Panc1 (cell line): ENCODE results near the gene UBE2N. TPM values are rescaled to one million over a fixed set of nuclear protein-coding genes. Genes with fewer than 3 reads are reported as not detected.
"Not testable (repeated sequence)": the region's sequence is repeated elsewhere in the genome, so short reads cannot be mapped to it uniquely, and the experiment has no call there.

Source experiments
- ATAC-seq: fragments of 200-7000 bp; cut with Tn5 transposase; 2 replicates; pipeline ENCODE4 v1.9.1; 2020; ENCODE audit warnings: mild to moderate bottlenecking, moderate library complexity
- BruUV-seq: library from RNA; stranded (reverse); fragments of 400-500 nt; replicated peaks from 2 replicates; lab custom pipeline; 2021; lab: Mats Ljungman, UMichigan
- CTCF ChIA-PET: fragments of 300-600 bp; sonication (Branson Sonifier 250); formaldehyde crosslinking; loops from one replicate; lab custom pipeline; 2022; ENCODE audit warnings: antibody characterized with exemption; lab: Charles Lee
- POLR2A ChIA-PET: fragments of 300-600 bp; sonication (Branson Sonifier 250); formaldehyde crosslinking; loops from one replicate; lab custom pipeline; 2022; ENCODE audit warnings: antibody characterized with exemption; lab: Charles Lee
- DNase-seq: peaks from one replicate; pipeline ENCODE4 v3.0.0-alpha.2; 2010; ENCODE audit warnings: low read depth, low spot score
- H3K27ac ChIP-seq: 2 replicates; pipeline ENCODE4 v1.5.1; 2011; ENCODE audit warnings: mild to moderate bottlenecking, low read length, inconsistent platforms
- H3K27me3 ChIP-seq: fragments of 200-500 bp; sonication (Bioruptor generic); 2 replicates; pipeline ENCODE4 v1.6.0; 2014; ENCODE audit warnings: low read length, inconsistent platforms; ENCODE audit not compliant: control insufficient read depth, insufficient read depth
- H3K36me3 ChIP-seq: fragments of 200-500 bp; sonication (Bioruptor generic); 2 replicates; pipeline ENCODE4 v1.5.1; 2014; ENCODE audit warnings: inconsistent platforms, mild to moderate bottlenecking, low read length, moderate library complexity; ENCODE audit not compliant: control insufficient read depth, insufficient read depth
- H3K4me1 ChIP-seq: 2 replicates; pipeline ENCODE4 v1.5.1; 2011; ENCODE audit warnings: inconsistent platforms, mild to moderate bottlenecking, low read length, moderate library complexity; ENCODE audit not compliant: control insufficient read depth, insufficient read depth
- H3K4me3 ChIP-seq, 2 experiments: 2 replicates each; pipeline ENCODE4 v1.5.1; 2011 to 2012; ENCODE audit warnings: low read depth in 2 of 2, low read length in 2 of 2, mild to moderate bottlenecking in 2 of 2, inconsistent platforms in 1 of 2, moderate library complexity in 1 of 2
- H3K9me3 ChIP-seq: fragments of 200-500 bp; sonication (Bioruptor generic); 2 replicates; pipeline ENCODE4 v1.5.1; 2014; ENCODE audit warnings: low read depth, mild to moderate bottlenecking, inconsistent platforms, low read length, moderate library complexity; ENCODE audit not compliant: control insufficient read depth, insufficient read depth
- POLR2AphosphoS5 ChIP-seq: IDR thresholded peaks from 2 replicates; pipeline ENCODE4 v1.6.1; 2012; ENCODE audit warnings: mild to moderate bottlenecking, low read depth, low read length, moderate library complexity
- REST ChIP-seq, 2 experiments: IDR thresholded peaks; 2 replicates each; pipeline ENCODE4 v1.6.1; 2011 to 2012; ENCODE audit warnings: low read depth in 2 of 2, control low read depth in 1 of 2, low read length in 1 of 2, mild to moderate bottlenecking in 1 of 2, moderate library complexity in 1 of 2; ENCODE audit not compliant: insufficient read depth in 1 of 2
- SIN3A ChIP-seq: IDR thresholded peaks from 2 replicates; pipeline ENCODE4 v1.6.1; 2012; ENCODE audit warnings: low read depth, mild to moderate bottlenecking, low read length, moderate library complexity, borderline replicate concordance; ENCODE audit not compliant: insufficient read depth
- TCF7L2 ChIP-seq: IDR thresholded peaks from 2 replicates; pipeline ENCODE4 v1.6.1; 2011; ENCODE audit warnings: mild to moderate bottlenecking, low read depth, low read length, inconsistent platforms
- in situ Hi-C: cut with HindIII; loops from 2 replicates; pipeline ENCODE4 v1.10.0; 2016; ENCODE audit warnings: low sequenced_read_pairs, low pct_unique_long_range_greater_than_20kb
- intact Hi-C: fragments of 100-400 bp; cut with micrococcal nuclease; formaldehyde crosslinking; loops from one replicate; pipeline ENCODE4 v1.10.0; 2022; ENCODE audit not compliant: unreplicated experiment
- total RNA-seq: library from RNA; stranded (reverse); gene quantifications from one replicate; pipeline ENCODE4 v1.2.1, GENCODE V29; 2021; ENCODE audit not compliant: unreplicated experiment
- TF ChIP-seq, protein P1 (sequence below): fragments of 450-650 bp; IDR thresholded peaks from 2 replicates; pipeline ENCODE4 v1.5.1; 2017; ENCODE audit warnings: mild to moderate bottlenecking

Gene UBE2N
- total RNA-seq, 1 experiment from 2014 or later = 150 TPM

DNA sequence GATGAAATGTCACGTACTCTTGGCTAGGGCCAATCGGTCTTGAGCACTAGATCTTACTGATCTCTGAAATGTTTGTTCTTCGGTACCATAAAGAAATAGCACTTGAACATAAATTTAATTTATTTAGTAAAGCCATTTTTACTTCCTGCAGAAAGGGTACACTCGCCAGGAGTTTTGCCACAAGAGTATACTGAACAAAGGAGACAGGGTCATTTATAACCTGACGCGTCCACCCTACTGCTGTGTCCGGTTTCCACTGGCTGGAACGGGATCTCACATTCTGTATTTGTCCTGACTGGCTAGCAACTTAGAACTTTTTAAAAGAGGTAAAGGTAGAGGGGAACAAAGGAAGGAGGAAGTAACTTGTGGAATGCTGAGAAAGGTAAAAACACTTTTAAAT lies 29.4 kb downstream of the UBE2N start:
- in situ Hi-C loops, POLR2A ChIA-PET, H3K4me3 ChIP-seq, CTCF ChIA-PET, ATAC-seq, H3K4me1 ChIP-seq, DNase-seq, BruUV-seq, H3K9me3 ChIP-seq, H3K27me3 ChIP-seq, H3K27ac ChIP-seq, H3K36me3 ChIP-seq, intact Hi-C loops: not testable (repeated sequence)

- ATAC-seq, in situ Hi-C loops, H3K4me3 ChIP-seq, H3K4me1 ChIP-seq, intact Hi-C loops, H3K27ac ChIP-seq, BruUV-seq, H3K36me3 ChIP-seq, DNase-seq, H3K9me3 ChIP-seq, H3K27me3 ChIP-seq: not testable (repeated sequence)
- POLR2A ChIA-PET = interaction anchor here (0.7 kb wide), 1 partner anchor 13 kb away, joined by 3 read pairs; no protein-coding TSS in a partner anchor
- CTCF ChIA-PET = interaction anchor here (0.8 to 1.0 kb wide), 2 partner anchors 9 to 14 kb away, joined by 3 to 4 read pairs; no protein-coding TSS in a partner anchor
Measured at GRCh38 chr12:93411060-93411459, 30.7 kb downstream of the UBE2N start.

DNA sequence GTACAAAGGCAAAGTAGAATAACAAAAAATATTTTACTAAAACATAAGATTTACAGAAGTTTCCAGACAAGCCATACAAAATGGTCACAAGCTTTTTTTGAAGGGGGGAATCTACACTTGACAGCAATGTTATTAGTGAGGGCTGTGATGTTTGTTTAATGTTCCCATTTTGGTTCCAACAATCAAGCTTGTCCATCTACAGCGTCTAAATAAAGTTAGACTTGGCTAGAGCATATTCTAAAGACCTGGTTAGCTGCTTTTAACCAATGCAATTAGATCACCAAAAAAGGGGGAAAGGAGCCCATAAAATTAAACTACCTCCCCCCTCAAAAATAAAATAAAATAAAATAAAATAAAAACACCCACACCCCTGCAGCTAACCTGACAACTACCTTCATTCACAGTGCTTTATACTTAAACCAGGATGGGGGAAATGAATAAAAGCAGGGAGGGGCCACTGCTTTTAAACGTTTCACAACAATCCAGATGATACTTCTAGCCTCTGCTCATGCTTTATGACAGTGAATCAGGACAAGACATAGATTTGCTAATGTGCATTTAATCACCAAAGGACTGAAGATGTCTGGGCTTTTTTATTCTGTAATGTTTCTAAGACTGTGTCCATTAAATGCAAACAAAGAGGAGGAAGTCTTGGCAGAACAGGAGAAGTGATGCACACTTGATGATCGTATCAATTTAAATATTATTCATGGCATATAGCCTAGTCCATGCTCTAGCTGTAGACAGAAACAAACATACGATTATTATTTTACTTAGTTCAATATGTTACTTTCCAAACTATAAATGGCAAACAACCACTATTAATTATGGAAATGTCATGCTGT lies 32.2 kb downstream of the UBE2N start:
- POLR2A ChIA-PET, intact Hi-C loops, in situ Hi-C loops, H3K36me3 ChIP-seq, H3K27ac ChIP-seq, H3K4me1 ChIP-seq, DNase-seq, H3K9me3 ChIP-seq, ATAC-seq, H3K4me3 ChIP-seq, CTCF ChIA-PET, H3K27me3 ChIP-seq: not testable (repeated sequence)
- TSS peak; percentile 61 for BruUV-seq

GRCh38 chr12:93408813-93409212 lies 32.9 kb downstream of the UBE2N start:
- CTCF ChIA-PET = no interaction called here
- BruUV-seq = no TSS peak
- POLR2A ChIA-PET = no interaction called here

More at GRCh38 chr12:93408813-93409212, 32.9 kb downstream of the UBE2N start:
- H3K4me3 ChIP-seq = no peak overlapping the region
- no peaks in the 10 kb centered on the region for H3K9me3 ChIP-seq
- ATAC-seq (no peak), DNase-seq (no peak)
- peaks cover 2% of the 10 kb centered on the region; the same call in 1 of the 2 replicates for H3K4me1 ChIP-seq
- intact Hi-C loops (no loop called here), in situ Hi-C loops (no loop called here)
- no peaks in the 10 kb centered on the region for H3K27me3 ChIP-seq
- peaks cover 9% of the 10 kb centered on the region; the same call in 1 of the 2 replicates for H3K36me3 ChIP-seq
- no peak for TF ChIP-seq REST (IDR thresholded peaks at IDR 0.05; ENCODE audit: insufficient read depth in 1 of 2, low read depth in 2 of 2, low read length in 1 of 2)
- TF ChIP-seq TCF7L2 = no peak
- TF ChIP-seq, protein P1, sequence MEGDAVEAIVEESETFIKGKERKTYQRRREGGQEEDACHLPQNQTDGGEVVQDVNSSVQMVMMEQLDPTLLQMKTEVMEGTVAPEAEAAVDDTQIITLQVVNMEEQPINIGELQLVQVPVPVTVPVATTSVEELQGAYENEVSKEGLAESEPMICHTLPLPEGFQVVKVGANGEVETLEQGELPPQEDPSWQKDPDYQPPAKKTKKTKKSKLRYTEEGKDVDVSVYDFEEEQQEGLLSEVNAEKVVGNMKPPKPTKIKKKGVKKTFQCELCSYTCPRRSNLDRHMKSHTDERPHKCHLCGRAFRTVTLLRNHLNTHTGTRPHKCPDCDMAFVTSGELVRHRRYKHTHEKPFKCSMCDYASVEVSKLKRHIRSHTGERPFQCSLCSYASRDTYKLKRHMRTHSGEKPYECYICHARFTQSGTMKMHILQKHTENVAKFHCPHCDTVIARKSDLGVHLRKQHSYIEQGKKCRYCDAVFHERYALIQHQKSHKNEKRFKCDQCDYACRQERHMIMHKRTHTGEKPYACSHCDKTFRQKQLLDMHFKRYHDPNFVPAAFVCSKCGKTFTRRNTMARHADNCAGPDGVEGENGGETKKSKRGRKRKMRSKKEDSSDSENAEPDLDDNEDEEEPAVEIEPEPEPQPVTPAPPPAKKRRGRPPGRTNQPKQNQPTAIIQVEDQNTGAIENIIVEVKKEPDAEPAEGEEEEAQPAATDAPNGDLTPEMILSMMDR = no peak
- TF ChIP-seq POLR2AphosphoS5 = no peak
- no peak for TF ChIP-seq SIN3A
- no peak overlapping the region for H3K27ac ChIP-seq
